AG04450 (cell line): Measurements from ENCODE around the gene CRYBG3. TPM values are rescaled to one million over a fixed set of nuclear protein-coding genes. Genes with fewer than 3 reads are reported as not detected.

Source experiments
- CTCF ChIA-PET: fragments of 300-600, 350-600 bp; formaldehyde crosslinking; extraction: SDS; loops from one replicate; lab custom pipeline; 2022; ENCODE audit warnings: antibody characterized with exemption, inconsistent platforms; lab: Charles Lee
- POLR2A ChIA-PET: fragments of 350-600 bp; formaldehyde crosslinking; extraction: SDS; loops from one replicate; lab custom pipeline; 2021; ENCODE audit warnings: antibody characterized with exemption, inconsistent platforms; lab: Yijun Ruan, JAX
- DNase-seq: peaks from one replicate; pipeline ENCODE4 v3.0.0-alpha.2; 2011; ENCODE audit warnings: low read depth, low spot score
- H3K27ac ChIP-seq: one replicate; pipeline ENCODE4 v1.5.1; 2012; ENCODE audit warnings: low read depth, low read length, control low read depth
- H3K27me3 ChIP-seq: one replicate; pipeline ENCODE4 v1.6.0; 2012; ENCODE audit warnings: low read length; ENCODE audit not compliant: control insufficient read depth, insufficient read depth
- H3K4me3 ChIP-seq: 2 replicates; pipeline ENCODE4 v1.5.1; 2011; ENCODE audit warnings: mild to moderate bottlenecking, low read depth, low read length, control low read depth
- H3K9me3 ChIP-seq: 2 replicates; pipeline ENCODE4 v1.5.1; 2012; ENCODE audit warnings: low read length; ENCODE audit not compliant: control insufficient read depth, insufficient read depth
- polyA plus RNA-seq: library from polyadenylated mRNA; depleted of rRNA; stranded (reverse); fragments of >200 nt; gene quantifications from 2 replicates; pipeline ENCODE4 v1.2.3, GENCODE V29; 2011
- TF ChIP-seq, protein P1 (sequence below): IDR thresholded peaks from 2 replicates; pipeline ENCODE4 v1.5.1; 2011; ENCODE audit warnings: low read depth, low read length, control low read depth, inconsistent platforms

The CRYBG3 gene
- polyA plus RNA-seq, 1 experiment: 9.9 TPM

- ChIA-PET POLR2A (no interaction called here), CTCF (no interaction called here)
- Histone ChIP-seq H3K27ac (no peak overlapping the region), H3K4me3 (no peak overlapping the region), H3K9me3 (no peaks in the 10 kb centered on the region), H3K27me3 (no peaks in the 10 kb centered on the region)
- DNase-seq: no peak
- TF ChIP-seq, protein P1, sequence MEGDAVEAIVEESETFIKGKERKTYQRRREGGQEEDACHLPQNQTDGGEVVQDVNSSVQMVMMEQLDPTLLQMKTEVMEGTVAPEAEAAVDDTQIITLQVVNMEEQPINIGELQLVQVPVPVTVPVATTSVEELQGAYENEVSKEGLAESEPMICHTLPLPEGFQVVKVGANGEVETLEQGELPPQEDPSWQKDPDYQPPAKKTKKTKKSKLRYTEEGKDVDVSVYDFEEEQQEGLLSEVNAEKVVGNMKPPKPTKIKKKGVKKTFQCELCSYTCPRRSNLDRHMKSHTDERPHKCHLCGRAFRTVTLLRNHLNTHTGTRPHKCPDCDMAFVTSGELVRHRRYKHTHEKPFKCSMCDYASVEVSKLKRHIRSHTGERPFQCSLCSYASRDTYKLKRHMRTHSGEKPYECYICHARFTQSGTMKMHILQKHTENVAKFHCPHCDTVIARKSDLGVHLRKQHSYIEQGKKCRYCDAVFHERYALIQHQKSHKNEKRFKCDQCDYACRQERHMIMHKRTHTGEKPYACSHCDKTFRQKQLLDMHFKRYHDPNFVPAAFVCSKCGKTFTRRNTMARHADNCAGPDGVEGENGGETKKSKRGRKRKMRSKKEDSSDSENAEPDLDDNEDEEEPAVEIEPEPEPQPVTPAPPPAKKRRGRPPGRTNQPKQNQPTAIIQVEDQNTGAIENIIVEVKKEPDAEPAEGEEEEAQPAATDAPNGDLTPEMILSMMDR: no peak
These were observed 138.1 kb downstream of the CRYBG3 start for GRCh38 chr3:97959872-97960271.

DNA sequence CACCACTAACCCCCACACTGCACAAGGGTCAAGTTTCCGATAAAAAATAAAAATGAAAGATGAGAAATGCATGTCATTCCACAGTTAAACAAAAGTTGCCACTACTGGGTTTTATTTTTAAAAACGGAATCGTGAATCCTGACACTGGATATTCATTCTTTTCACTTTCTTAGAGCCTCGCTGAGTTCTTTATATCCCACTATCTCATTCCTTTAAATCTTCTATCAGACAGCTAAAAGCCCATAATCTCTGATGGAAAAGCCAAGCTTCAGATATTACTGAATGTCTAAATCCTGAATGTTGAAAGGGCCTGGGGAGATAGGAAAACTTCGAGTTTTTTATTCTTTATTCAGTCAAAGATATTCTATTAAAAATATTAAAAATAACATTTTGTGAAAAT is 138.7 kb downstream of the CRYBG3 start:
- H3K27me3 ChIP-seq: no peaks in the 10 kb centered on the region
- ChIA-PET POLR2A (no interaction called here), CTCF (interaction anchor here (1.3 kb wide), 1 partner anchor 62 kb away, joined by 3 read pairs; no protein-coding TSS in a partner anchor)
- TF ChIP-seq, protein P1: no peak
- H3K9me3 ChIP-seq: no peaks in the 10 kb centered on the region
- H3K27ac ChIP-seq: no peak overlapping the region
- no peak for DNase-seq
- no peak overlapping the region for H3K4me3 ChIP-seq

- no peak overlapping the region for H3K4me3 ChIP-seq
- no peaks in the 10 kb centered on the region for H3K9me3 ChIP-seq
- TF ChIP-seq, protein P1: no peak
- no peak overlapping the region for H3K27ac ChIP-seq
- H3K27me3 ChIP-seq: no peaks in the 10 kb centered on the region
- CTCF ChIA-PET: interaction anchor here (1.3 kb wide), 1 partner anchor 62 kb away, joined by 3 read pairs; no protein-coding TSS in a partner anchor
- DNase-seq: no peak
- POLR2A ChIA-PET: no interaction called here
These were observed 139.4 kb downstream of the CRYBG3 start for GRCh38 chr3:97960993-97961766.

DNA sequence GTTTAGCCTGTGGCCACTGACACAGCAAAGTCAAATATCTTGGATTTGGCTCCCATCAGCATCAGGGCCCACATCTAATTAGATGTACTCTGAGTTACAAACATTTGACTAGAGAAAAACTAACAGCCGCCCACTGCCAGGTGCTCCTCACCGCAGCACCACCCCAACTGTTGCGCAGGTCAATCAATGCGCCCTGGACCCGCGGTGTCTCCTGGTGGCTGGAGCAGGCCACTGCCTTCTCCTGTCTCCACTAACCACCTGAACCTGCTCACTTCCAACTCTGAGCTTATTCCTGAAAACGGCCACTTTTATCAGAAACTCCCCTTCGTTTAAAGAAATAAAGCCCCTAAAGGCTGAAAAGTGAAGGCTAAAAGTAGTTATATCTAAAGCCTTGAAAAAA is 146.2 kb downstream of the CRYBG3 start:
- TF ChIP-seq, protein P1: no peak
- Histone ChIP-seq H3K4me3 (no peak overlapping the region), H3K27me3 (no peaks in the 10 kb centered on the region), H3K27ac (no peak overlapping the region), H3K9me3 (no peaks in the 10 kb centered on the region)
- CTCF ChIA-PET: interaction anchor here (0.8 to 1.1 kb wide), 2 partner anchors 72 to 96 kb away, joined by 3 read pairs; no protein-coding TSS in a partner anchor
- no peak for DNase-seq
- POLR2A ChIA-PET: no interaction called here

GRCh38 chr3:97968376-97968775 is 146.6 kb downstream of the CRYBG3 start:
- ChIA-PET CTCF (interaction anchor here (0.8 kb wide), 1 partner anchor 71 kb away, joined by 3 read pairs; no protein-coding TSS in a partner anchor), POLR2A (no interaction called here)
- TF ChIP-seq, protein P1: no peak
- Histone ChIP-seq H3K9me3 (no peaks in the 10 kb centered on the region), H3K27ac (no peak overlapping the region), H3K27me3 (no peaks in the 10 kb centered on the region), H3K4me3 (no peak overlapping the region)
- no peak for DNase-seq
